Adrenal gland (tissue), 5 donors: Measurements from ENCODE around the gene UBA52.

Experiments used
- POLR2A ChIP-seq, 2 donors: fragments of 450-650 bp; IDR thresholded peaks; one replicate each; pipeline ENCODE4 v1.6.1; 2017; ENCODE audit warnings: antibody characterized with exemption in 2 of 2, mild to moderate bottlenecking in 2 of 2, moderate library complexity in 1 of 2
- TF ChIP-seq, protein P1 (sequence below), 6 experiments: fragments of 450-650 bp in 4 of 6; fragments of 200-600 bp in 2 of 6; sonication (generic) in 1 of 6; IDR thresholded peaks; 1 replicate in 5 of 6; 2 replicates in 1 of 6; pipeline versions ENCODE4 v1.5.1 to v1.8.0; 2016 to 2021; ENCODE audit warnings: antibody characterized with exemption in 6 of 6, mild to moderate bottlenecking in 2 of 6, moderate library complexity in 1 of 6
- donor health status: DM: no; HTN: no; CAD: no.

DNA sequence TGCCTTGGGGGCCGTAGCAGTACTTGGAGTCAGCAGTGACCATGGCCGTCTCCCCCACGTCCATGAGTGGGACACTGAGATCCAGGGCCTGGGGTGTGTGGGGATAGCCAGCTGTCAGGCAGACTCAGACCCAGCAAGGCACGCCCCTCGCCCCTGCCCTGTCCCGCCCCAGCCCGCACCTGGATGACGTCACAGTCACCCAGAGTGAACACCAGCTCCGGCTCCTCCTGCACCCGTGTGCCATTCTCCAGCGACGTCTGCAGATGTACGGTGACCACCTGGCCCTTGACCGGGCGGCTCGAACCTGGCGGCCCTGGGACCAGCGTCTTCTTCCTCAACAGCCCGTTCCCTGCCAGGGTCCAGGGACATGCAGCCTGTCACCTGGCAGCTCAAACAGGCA is 32.3 kb upstream of the UBA52 start:
- TF ChIP-seq, protein P1, sequence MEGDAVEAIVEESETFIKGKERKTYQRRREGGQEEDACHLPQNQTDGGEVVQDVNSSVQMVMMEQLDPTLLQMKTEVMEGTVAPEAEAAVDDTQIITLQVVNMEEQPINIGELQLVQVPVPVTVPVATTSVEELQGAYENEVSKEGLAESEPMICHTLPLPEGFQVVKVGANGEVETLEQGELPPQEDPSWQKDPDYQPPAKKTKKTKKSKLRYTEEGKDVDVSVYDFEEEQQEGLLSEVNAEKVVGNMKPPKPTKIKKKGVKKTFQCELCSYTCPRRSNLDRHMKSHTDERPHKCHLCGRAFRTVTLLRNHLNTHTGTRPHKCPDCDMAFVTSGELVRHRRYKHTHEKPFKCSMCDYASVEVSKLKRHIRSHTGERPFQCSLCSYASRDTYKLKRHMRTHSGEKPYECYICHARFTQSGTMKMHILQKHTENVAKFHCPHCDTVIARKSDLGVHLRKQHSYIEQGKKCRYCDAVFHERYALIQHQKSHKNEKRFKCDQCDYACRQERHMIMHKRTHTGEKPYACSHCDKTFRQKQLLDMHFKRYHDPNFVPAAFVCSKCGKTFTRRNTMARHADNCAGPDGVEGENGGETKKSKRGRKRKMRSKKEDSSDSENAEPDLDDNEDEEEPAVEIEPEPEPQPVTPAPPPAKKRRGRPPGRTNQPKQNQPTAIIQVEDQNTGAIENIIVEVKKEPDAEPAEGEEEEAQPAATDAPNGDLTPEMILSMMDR (IDR thresholded peaks at IDR 0.05), result no peak
- no peak for TF ChIP-seq POLR2A (IDR thresholded peaks at IDR 0.05)
